HG03060 (cell line): Measurements from ENCODE around the gene SLC22A23.

Source experiments
- ATAC-seq: cut with Tn5 transposase; IDR thresholded peaks from one replicate; pipeline ENCODE4 v1.9.1; 2021; ENCODE audit warnings: low read depth, moderate number of reproducible peaks; ENCODE audit not compliant: unreplicated experiment

The SLC22A23 gene

DNA sequence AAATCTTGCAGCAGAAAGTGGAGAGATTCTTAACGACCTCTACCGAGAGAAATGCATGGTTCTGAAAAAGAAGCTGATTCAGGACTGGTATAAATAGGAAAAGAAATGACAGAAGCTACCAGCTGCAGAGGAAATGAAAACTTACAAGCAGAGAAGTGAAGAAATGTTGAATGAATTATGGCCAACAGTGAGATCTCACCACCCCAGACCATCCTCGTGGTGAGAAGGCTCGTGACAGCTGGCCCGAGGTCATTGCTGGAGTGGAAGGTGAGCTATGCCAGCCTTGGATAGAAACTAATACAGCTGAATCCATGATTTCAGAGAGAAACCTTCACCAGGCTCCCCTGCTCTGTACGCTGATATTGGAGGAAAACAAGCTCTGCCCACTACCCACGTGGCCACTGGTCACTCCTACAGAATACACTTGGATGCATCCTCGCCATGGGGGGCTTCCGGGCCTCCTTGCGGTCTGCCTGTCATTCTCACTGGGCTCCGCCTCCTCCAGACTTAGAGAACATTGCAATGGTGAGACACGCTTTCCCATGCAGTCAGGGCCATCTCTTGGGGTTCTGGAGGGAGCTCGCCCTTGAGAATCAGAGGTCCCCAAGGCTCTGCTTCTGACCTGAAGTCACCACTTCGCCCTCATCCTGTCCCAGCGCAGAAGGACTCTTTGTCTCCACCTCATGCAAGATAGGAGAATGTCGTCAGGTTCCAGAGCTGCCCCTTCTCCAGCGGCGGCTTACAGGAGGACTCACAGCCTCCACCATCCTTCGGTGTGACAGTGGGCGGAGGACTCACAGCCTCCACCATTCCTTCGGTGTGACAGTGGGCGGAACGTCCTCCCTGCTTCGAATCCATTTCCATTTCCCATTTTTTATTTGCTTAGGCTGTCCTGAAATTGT is 218.8 kb downstream of the SLC22A23 start:
- no peak for ATAC-seq

DNA sequence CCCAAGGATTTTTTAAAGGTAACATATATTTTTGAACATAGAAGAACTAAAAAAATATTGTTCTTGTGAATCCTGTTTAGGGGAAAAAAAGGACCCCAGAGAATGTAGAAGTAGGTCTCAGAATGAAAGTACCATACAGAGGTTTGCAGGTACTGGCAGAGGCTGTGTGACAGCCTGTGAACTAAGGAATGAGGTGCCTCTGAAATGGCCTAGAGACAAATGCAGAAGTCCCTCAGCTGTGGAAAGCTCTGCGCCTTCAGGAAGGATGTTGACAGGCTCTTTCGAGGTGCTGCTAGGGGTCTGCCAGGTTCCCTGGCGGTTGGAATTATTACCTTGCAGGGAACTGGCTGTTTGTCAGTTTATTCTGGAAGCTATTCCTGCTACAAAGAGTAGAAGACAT is 220.8 kb downstream of the SLC22A23 start:
- ATAC-seq: no peak

DNA sequence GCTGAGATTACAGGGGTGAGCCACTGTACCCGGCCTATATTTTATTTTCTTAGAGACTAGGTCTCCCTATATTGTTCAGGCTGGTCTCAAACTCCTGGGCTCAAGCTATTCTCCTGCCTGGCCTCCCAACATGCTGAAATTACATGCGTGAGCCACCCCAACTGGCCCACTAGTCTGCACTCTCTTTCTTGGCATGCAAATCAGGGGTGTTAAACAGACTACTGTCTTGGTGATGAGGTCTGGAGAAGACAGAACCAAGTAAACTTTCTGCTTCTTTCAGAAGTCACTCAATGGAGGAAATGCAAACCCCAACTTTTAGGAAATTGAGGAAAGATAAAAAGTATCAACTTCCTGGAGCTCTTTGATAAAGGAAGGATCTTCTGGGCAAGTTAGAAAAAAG is 221.4 kb downstream of the SLC22A23 start:
- ATAC-seq: no peak

DNA sequence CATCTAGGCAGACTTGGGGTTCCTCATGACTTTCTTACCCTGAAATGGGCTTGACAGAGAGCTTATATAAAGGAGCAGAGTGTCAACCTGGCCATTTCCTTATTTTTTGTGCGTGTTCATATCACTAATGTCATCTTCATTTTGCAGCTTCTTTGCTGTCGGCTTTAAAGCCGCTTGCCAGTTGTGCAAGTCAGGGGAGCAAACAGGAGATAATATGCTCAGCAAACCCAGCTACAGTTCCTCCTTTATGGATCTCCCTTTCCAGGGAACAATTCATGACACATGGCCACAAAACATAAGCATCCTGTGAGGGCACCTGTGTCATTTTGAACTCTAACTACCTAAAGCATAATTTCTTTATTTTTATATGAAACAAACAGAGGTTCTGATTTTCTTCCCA is 222.9 kb downstream of the SLC22A23 start:
- no peak for ATAC-seq

DNA sequence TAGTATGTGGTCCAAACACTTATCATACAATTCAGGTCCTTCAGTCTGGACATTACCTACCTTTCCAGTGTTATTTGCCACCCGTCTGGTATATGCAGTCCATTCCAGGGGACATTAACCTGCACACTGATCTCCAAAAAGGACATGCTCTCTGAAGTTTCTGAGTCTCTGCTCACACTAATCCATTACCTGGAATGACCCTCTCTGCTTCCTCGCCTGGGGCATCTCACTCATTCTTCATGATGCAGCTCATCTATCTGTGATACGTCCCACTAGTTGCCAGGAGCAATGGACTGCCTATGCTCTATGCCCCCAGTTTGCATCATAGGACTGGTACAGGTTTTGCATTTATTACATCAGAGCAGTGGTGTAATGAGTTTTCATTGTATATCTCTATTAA is 223.5 kb downstream of the SLC22A23 start:
- ATAC-seq: no peak

DNA sequence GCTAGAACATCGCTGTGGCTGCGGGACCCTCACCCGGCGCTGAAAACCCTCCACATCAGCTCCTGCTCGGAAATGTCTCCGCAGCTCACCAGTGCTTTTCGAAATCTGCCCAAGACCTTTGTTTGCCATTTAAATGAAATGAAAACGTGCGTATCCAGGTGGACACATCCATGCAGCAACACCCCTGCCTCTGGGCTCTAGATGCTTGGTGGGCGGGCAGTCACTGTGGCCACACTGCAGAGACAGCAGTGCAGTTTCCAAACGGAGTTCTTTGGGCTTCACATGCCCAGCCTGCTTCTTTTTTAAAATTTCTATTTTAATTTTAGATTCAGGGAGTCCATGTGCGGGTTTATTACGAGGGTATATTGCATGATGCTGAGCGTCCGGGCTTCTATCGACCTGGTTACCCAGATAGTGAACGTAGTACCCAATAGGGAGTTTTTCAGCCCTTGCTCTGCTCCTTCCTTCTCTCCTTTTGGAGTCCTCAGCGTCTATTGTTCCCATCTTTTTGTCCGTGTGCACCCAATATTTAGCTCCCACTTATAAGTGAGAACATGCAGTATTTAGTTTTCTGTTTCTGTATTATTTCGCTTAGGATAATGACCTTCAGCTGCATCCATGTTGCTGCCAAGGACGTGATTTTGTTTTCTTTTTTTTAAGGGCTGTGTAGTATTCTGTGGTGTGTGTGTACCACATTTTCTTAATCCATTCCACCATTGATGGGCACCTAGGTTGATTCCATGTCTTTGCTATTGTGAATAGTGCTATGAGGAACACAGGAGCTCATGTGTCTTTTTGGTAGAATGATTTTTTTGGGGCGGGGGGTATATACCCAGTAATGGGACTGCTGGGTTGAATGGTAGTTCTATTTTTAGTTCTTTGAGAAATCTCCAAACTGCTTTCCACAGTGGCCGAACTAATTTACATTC is 224.6 kb downstream of the SLC22A23 start:
- ATAC-seq: no peak

DNA sequence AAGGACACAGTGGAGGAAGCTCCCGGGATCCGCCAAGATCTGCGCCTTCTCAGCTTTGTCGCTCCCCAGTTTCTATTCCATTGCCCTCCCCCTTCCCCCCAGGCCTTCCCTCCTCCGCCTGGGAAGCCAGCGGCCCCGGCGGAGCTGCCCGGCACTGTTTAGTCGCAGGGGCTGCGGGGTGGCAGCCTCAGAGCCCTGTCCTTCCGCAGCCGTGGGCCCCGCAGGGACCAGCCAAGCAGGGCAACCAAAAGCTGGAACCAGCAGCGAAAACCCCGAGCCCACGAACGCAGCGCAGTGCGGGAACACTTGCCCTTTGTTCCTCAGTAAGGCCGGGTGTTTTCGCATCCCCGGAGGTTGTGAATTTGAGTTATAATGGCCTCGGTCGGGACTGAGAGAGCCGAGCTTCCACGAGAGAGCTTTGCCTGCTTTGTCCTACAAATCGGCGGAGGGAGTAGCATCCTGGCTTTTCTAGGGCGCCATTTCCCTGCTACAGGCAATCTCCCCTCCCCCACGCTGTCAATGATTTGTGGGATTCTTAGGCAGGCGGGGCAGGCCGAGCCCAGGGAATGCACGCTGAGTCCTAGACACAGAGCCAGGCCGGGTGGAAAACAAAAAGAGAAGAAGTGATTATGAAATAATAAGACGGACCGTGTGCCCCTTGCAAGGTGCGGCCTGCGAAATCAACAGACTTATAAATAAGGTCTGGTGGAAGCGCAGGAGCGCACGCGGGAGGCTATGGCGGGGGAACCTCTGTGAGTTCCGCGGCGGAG is 225.4 kb downstream of the SLC22A23 start:
- ATAC-seq: no peak

DNA sequence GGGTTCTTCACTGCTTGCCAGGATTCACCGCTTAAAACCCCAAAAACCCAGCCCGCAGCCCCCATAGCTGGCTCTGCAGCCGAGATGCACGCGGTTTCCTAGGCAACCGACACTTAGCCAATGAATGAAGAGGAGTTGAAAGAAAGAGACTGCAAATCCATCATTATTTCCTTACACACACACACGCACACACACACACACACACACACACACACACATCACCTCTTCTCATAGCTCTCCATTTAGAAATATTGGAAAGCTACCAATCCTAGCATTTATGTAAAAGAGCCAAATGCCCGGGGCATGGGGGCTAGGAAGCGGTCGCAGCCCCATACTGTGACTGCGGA is 226.0 kb downstream of the SLC22A23 start:
- ATAC-seq: no peak

DNA sequence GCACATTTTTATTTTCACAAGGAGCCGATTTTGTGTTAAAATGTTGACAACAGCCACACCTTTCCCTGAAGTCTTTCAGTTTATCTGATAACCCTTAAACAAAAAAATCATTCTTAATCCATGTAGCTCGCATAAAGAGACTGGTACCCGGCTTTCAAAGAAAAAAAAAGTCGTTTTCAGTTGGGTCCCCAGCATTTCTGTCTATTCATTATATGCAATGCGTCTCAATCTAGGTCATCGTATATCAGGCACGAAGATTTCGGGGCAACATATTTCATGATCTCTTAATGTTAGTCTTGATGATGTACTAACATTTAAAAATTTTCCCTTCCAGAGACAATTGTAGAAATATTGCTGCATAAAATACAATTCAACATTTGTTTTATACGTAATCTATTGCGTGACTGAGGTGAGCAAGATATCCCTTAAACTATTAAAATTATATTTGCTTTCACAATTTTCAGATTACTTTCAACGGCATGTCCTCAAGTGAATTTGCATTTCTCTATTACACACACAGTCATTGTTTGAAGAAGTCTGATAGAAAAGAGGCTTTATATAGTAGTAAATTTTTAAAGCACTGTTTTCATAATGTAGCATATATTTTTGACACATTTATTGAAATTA is 226.5 kb downstream of the SLC22A23 start:
- ATAC-seq: no peak

DNA sequence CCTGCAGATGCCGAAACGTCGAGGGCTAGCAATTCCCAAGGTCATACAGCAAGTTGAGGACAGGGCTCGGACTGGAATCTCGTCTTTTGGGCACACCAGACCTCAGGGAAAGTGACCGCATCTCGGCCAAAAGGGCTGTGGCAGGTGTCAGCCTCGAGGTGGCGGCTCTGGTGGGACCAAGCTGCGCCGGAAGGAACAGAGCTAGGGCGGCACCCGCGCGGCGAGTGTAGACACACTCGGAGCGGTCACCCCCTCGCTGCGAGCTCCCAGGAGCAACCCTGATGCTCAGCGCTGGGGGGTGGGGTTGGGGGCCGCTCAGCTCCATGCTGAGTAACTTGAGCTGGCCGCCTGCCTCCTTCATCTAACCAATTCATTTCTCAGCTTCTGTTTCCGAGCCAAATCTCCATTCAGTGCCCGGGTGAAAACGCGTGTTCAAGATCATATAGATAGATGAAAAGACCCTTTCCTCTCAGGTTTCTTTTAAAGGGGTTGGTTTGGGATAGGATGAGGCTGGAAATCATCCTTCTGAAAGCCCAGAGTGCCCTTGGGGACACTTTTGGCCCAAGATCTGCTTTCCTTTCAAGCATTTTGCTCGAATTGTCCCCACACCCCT is 227.2 kb downstream of the SLC22A23 start:
- no peak for ATAC-seq

DNA sequence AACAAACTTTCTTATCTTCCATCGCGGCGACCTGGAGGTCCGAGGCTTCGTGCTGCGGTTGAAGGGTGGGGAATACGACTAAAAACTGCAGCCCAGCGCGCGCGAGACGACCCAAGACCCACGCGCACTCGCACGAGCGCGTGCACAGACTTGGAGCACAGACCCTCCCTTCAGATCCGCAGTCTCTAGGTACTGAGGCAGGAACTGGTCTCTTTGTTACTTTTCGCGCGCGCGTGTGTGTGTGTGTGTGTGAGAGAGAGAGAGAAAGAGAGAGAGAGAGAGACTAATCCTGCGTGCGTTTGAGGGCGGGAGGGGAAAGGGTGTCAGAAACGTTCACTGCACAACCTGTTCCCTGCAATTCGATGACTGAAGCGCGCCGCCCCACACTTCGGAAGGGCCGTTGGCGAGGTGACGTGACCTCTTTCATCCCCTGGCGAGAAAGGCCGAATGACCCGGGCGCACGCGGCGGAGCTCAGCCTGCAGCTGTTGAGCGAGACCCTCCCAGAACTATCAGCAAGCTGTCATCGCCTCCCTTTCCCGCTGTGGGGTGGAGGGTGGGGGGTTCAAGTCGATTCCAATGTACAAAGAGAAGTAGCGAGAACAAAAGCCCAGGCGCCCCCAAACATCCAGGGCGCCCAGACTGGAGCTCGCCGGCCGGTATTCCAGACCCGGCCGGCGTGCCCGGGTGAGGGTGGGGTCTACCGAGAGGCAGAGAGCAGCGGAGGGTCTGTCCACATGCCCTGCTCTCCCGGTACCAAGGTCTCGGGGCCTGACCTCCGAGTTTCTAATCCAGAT is 227.9 kb downstream of the SLC22A23 start:
- ATAC-seq: no peak

DNA sequence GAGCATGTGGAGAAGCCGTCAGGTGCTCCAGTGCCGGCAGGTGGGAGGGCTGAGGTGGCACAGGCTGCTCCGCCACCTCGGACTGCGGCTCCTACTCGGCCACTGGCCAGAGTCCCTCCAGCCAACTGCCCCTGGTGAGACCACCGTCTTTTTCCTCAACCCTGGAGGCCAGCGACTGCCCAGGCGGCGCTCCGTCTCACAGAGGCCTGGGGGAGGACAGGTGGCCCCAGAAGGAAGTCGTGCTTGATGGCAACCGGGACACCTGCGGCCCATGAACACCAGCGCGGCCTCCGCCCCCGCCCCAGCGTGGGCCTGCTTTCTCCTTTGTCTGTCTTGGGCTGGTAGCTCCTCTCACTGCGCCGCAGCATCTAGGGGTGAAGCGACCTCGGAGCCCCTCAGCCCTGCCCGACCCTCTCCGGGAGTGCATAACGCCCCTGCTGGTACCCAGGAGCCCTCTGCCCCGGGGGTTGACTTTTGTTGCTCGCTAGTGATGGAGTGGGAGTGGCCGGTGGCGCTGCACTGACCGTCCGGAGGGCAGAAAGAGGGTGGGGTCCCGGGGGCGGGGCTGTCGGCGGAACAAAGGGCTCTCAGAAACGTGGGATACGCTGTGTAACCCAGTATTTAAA is 228.7 kb downstream of the SLC22A23 start:
- ATAC-seq: no peak

DNA sequence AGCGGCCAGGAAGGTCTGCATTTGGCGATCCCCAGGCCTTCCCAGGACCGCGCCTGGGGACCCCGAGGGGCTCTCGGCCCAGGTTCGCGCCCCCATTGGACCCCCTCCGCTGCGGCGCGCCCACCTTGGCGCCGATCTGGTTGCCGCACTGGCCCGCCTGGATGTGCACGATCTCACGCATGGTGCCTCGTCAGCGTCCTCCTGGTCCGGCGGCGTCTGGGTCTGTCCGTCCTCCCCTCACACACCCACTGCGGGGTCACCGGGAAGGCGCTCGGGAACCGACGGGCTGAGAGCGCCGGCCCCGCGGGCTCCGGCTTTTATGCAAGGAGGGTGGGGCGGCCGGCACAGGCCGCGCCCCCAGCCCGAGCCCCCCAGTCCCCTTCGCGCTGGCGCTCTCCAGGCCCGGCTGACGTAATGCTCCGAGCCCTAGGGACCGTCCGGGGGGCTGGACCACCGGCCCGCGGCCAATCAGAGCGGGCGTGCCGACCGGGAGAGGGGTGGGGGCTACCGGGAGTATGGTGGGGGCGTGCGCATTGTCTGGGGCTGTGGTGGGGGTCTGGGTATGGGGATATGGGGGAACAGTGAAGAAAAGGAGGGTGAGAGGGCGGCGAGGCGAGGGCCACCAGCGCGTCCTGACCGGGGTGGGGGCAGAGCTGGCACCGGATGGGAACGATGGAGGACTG is 229.3 kb downstream of the SLC22A23 start, which contains the start of gene TUBB2B:
Gene TUBB2B, minus strand, starts transcription at position 291 of the 683 bp plus-strand sequence. Its CDS starts 110 bp downstream, at position 181.
- ATAC-seq: no peak

DNA sequence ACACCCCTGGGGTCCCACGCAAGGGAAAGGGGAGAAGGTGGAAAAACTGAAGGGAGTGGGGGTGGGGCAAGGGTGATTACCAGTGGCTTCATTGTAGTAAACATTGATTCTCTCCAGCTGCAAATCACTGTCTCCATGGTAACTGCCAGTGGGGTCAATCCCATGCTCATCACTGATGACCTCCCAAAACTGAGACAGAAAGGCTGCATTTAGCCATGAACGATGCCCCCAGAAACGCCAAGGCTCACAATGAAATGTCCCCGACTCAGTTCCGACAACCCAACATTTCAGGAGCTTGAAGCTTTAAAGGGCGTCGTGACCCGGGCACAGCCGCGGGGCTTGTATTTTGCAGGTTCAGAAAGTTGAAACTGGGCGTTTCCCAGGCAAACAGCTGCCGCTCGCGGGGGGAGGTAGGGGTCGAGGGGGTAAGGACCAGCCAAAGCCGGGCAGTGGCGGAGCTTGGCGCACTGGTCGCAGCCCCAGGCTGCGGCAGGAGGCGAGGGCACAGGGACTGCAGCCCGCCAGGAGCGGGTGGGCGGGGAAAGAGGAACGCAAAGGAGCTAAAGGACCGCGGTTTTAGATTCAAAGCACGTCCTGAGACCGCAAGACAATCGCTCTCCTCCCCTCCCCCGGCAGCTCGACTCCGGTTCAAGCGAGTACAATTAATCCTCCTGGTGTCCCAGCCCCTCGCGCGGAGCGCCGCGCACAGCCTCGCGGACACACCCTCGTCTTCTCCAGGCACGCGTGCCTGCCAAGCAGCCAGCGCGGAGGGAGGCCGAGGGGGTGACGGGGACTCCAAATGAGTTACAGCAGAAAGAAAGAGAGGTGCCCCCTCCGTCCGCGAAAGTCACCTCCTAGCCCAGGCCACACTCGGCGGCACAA is 230.1 kb downstream of the SLC22A23 start:
- no peak for ATAC-seq

DNA sequence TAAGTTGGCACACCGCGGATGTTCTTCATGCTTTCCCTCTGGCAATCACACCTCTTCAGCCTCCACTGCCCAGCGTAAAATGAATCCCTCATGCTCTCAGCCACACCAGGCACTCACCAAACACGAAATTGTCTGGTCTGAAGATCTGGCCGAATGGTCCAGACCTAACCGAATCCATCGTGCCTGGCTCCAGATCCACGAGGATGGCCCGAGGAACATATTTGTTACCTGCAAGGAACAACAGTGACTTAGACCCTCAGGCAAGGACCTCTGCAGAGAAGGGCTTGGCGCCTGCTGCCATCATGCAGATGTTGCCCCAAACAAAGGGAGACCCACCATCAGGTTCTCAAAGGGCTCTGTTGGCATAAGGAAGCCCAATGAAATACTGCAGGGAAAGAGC is 230.8 kb downstream of the SLC22A23 start:
- ATAC-seq: no peak

DNA sequence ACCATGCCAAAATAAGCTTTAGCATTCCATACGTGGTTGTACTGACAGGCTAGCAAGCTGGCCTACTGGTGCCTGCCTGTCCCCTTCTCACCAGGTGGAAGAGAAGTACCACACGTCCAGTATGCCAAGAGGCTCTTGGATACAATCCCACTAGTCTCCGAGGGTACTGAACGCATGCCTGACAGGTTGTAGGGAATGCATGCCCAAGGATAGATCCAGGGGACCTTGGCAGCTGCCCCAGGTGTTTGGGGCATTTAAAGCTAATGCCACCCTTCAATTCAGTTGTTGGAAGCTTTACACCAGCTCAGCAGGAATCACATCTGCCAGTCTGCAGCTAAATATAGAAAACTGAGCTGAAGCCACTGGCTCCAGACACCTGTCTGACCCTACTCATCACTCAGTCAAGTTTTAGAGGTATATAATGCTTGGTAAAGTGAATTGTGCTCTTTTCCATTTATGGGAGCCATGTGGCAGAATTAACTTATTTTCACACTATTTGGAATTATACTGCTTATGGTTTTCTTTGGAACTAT is 234.3 kb downstream of the SLC22A23 start:
- no peak for ATAC-seq

DNA sequence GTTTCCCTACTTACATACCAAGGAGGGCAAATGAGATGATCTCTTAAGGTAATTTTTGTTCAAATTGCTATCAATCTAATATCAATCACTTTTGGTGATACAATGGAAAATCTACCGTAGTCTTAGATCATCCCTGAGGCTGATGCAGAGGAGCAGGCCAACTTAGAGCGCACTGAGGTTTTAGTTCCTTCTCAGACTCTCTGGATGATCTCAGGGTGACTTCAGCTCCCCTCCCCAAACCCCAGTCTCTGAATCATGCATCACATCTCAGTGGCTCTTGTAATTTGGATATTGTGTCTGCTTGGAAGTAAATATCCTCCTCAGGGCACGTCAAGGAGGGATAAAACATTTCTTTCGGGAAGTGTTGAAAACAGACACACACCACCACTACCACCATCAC is 235.3 kb downstream of the SLC22A23 start:
- ATAC-seq: no peak
